Measurements from ENCODE around the gene GNG3. TPM values are rescaled to one million over a fixed set of nuclear protein-coding genes. Genes with fewer than 3 reads are reported as not detected.
A peak's percentile ranks its signal among the peaks of the same experiment; 100 is the strongest.

Gene GNG3
- total RNA-seq, 1 donor from 2014 or later, result not detected

DNA sequence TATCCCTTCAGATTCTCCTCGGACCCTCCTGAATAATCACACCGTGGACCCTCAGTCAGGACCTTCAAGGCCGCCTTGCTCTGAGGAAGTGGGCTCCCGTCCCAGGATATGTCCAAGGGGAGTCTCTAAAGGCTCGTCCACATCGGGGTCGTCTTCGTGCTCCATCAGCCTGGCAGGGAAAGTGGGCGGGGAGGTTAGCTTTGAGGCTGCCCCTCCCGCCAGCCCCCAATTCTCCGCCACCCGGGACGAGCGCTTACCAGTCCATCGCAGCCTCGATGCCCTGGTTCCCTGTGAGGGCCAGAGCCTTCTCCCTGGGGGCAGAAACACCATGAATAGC, 29.1 kb upstream of the GNG3 start:
- peak overlapping the region; percentile 97 for H3K9ac ChIP-seq (ENCODE audit: low read length)
- Mint-ChIP-seq H3K27ac (ENCODE audit: unreplicated experiment) (peak overlapping the region; percentile 36), H3K4me3 (ENCODE audit: unreplicated experiment) (peak overlapping the region; percentile 88), H3K27me3 (ENCODE audit: low read depth, unreplicated experiment) (no peaks in the 10 kb centered on the region), H3K4me1 (ENCODE audit: low read depth, unreplicated experiment) (peaks cover 15% of the 10 kb centered on the region), H3K9me3 (ENCODE audit: unreplicated experiment) (no peaks in the 10 kb centered on the region), H3K36me3 (ENCODE audit: low read depth, unreplicated experiment) (peaks cover 5% of the 10 kb centered on the region)
- FAIRE-seq (no peak), DNase-seq (ENCODE audit: low read depth) (no peak)
- H3K4me3 ChIP-seq (ENCODE audit: insufficient read depth, low read depth, low read length), result peak overlapping the region; percentile 91
- no peaks in the 10 kb centered on the region for H3K27me3 ChIP-seq (ENCODE audit: insufficient read depth, low read length)
- TF ChIP-seq, protein P1, sequence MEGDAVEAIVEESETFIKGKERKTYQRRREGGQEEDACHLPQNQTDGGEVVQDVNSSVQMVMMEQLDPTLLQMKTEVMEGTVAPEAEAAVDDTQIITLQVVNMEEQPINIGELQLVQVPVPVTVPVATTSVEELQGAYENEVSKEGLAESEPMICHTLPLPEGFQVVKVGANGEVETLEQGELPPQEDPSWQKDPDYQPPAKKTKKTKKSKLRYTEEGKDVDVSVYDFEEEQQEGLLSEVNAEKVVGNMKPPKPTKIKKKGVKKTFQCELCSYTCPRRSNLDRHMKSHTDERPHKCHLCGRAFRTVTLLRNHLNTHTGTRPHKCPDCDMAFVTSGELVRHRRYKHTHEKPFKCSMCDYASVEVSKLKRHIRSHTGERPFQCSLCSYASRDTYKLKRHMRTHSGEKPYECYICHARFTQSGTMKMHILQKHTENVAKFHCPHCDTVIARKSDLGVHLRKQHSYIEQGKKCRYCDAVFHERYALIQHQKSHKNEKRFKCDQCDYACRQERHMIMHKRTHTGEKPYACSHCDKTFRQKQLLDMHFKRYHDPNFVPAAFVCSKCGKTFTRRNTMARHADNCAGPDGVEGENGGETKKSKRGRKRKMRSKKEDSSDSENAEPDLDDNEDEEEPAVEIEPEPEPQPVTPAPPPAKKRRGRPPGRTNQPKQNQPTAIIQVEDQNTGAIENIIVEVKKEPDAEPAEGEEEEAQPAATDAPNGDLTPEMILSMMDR (IDR thresholded peaks at IDR 0.05; ENCODE audit: insufficient read depth, low read depth, low read length), result no peak
- TF ChIP-seq EZH2 (IDR thresholded peaks at IDR 0.05; ENCODE audit: insufficient read depth, low read length), result no peak
- H3K36me3 ChIP-seq (ENCODE audit: insufficient read depth, low read length), result peaks cover 11% of the 10 kb centered on the region
- H3K9me3 ChIP-seq (ENCODE audit: insufficient read depth, low read depth, low read length), result no peaks in the 10 kb centered on the region
- peaks cover 18% of the 10 kb centered on the region for H3K4me1 ChIP-seq (ENCODE audit: insufficient read depth, low read length)
- H3K27ac ChIP-seq (ENCODE audit: low read depth, low read length), result peak overlapping the region; percentile 77
- peaks cover 4% of the 10 kb centered on the region for H4K20me1 ChIP-seq (ENCODE audit: insufficient read depth, low read length)
- H3K79me2 ChIP-seq (ENCODE audit: insufficient read depth, low read length), result peaks cover 39% of the 10 kb centered on the region
- peak overlapping the region; percentile 88 for H3K4me2 ChIP-seq (ENCODE audit: low read length)
- H2AFZ ChIP-seq (ENCODE audit: low read depth, low read length), result peak overlapping the region; percentile 93

DNA sequence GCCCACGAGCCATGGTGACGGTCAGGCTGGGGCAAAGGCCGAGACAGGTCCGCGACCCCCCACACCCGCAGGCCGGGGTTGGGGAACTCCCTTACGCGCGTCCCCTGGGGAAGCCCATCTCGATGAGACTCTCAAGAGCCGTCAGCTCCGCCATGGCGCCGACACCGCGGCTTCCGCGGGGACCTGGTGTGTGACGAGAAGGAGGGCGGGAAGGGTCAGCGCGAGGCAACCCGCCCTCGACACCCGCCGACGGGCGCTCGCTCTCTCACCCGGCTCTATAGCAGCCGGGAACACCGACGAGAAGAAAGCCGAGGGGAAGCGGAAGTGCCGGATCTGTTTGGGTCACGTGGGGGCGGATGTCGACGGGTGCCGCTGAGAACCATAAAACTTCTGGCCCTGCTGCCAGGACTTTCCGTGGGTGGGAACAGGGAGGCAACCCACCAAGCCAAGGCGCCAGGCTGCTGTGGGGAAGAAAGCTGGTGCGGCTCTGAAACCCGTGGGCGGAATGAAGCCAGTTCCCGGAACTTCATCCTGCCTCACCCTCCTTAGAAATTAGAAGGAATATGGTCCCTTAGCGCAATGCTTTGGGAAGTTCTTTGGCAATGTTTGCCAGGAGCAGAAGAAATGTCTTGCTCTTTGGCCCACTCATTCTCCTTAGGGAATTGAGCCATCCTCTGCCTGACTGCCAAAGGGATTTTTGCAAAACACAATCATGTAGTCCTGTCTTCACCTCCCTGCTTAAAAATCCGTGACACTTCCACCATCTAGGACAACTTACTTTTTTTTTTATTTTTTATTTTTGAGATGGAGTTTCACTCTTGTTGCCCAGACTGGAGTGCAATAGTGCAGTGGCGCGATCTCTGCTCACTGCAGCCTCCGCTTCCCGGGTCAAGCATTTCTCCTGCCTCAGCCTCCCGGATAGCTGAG, 28.4 kb upstream of the GNG3 start, which contains the start of gene UBXN1:
Gene UBXN1, minus strand, starts transcription at position 304 of the 927 bp plus-strand sequence. Its CDS starts 150 bp downstream, at position 154.
- H3K4me1 ChIP-seq (ENCODE audit: insufficient read depth, low read length), result peaks cover 18% of the 10 kb centered on the region
- Mint-ChIP-seq H3K27me3 (ENCODE audit: low read depth, unreplicated experiment) (no peaks in the 10 kb centered on the region), H3K9me3 (ENCODE audit: unreplicated experiment) (no peaks in the 10 kb centered on the region), H3K4me3 (ENCODE audit: unreplicated experiment) (peak within 1 kb of the TSS; percentile 88), H3K27ac (ENCODE audit: unreplicated experiment) (peak within 1 kb of the TSS; percentile 88), H3K36me3 (ENCODE audit: low read depth, unreplicated experiment) (peaks cover 5% of the 10 kb centered on the region), H3K4me1 (ENCODE audit: low read depth, unreplicated experiment) (peaks cover 15% of the 10 kb centered on the region)
- TF ChIP-seq, protein P1 (IDR thresholded peaks at IDR 0.05; ENCODE audit: insufficient read depth, low read depth, low read length), result no peak
- no peak for TF ChIP-seq EZH2 (IDR thresholded peaks at IDR 0.05; ENCODE audit: insufficient read depth, low read length)
- H3K27me3 ChIP-seq (ENCODE audit: insufficient read depth, low read length), result no peaks in the 10 kb centered on the region
- H3K4me2 ChIP-seq (ENCODE audit: low read length), result peak within 1 kb of the TSS; percentile 88
- H3K4me3 ChIP-seq (ENCODE audit: insufficient read depth, low read depth, low read length), result peak within 1 kb of the TSS; percentile 91
- H2AFZ ChIP-seq (ENCODE audit: low read depth, low read length), result peak within 1 kb of the TSS; percentile 93
- peaks cover 11% of the 10 kb centered on the region for H3K36me3 ChIP-seq (ENCODE audit: insufficient read depth, low read length)
- H3K79me2 ChIP-seq (ENCODE audit: insufficient read depth, low read length), result peaks cover 33% of the 10 kb centered on the region
- FAIRE-seq, result no peak
- H3K9ac ChIP-seq (ENCODE audit: low read length), result peak within 1 kb of the TSS; percentile 97
- peak within 1 kb of the TSS; percentile 77 for H3K27ac ChIP-seq (ENCODE audit: low read depth, low read length)
- peaks cover 4% of the 10 kb centered on the region for H4K20me1 ChIP-seq (ENCODE audit: insufficient read depth, low read length)
- peak; percentile 81 for DNase-seq (ENCODE audit: low read depth)
- H3K9me3 ChIP-seq (ENCODE audit: insufficient read depth, low read depth, low read length), result no peaks in the 10 kb centered on the region

Data from astrocyte (in vitro differentiated cells and primary cell).